Fibroblast of villous mesenchyme (primary cell): ENCODE results near the gene HOXD11. TPM values are rescaled to one million over a fixed set of nuclear protein-coding genes. Genes with fewer than 3 reads are reported as not detected.

Source experiments
- DNase-seq: peaks from one replicate; pipeline ENCODE4 v3.0.0-alpha.2; 2010; ENCODE audit warnings: low read depth
- H3K4me3 ChIP-seq: 2 replicates; pipeline ENCODE4 v1.5.1; 2011; ENCODE audit warnings: low read depth, mild to moderate bottlenecking, low read length
- total RNA-seq: library from RNA; depleted of rRNA; stranded (reverse); fragments of >200 nt; gene quantifications from 2 replicates; pipeline ENCODE4 v1.2.3, GENCODE V29; 2012
- TF ChIP-seq, protein P1 (sequence below): IDR thresholded peaks from 2 replicates; pipeline ENCODE4 v1.5.1; 2012; ENCODE audit warnings: low read depth, mild to moderate bottlenecking, low read length; ENCODE audit not compliant: insufficient read depth

Gene HOXD11
- total RNA-seq, 1 donor: 42.3 TPM

DNA sequence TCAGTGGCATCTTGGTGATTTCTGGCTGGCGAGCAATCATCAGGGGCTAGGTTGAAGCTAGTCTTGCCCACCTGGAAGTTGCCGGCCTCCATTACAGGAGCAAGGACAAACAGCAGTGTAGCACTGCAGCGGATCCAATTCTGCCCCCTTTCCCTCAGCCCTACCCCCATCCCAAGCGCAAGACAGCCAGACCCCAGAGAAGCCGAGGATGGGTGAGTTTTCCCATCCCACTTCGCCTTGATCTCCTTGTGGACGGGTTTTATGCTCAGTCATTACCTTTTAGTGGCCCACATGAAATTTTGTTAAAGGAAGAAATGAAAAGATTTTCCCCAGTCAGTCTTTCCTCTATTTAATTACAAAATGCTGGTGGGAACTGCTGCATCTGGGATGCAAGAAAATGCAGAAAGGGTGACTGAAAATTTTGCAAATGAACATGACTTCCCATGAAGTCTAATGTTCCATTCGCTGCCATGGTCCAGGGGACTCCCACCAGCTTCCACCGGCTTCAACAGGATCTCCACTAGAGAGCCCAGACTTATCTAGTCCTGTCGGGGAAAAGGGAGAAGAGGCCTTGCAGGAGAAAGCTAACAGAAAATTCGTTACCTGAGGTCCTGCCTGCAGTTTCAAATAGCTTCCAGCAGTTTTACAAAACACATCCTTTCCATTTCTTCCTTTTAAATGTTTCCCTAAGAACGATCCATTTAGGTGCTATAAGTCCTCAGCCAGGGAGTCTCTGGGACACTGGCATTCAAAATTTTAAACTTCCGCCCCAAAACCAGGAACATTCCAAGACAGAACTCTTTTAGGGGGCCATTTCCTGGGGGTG lies 13.5 kb downstream of the HOXD11 start:
- TF ChIP-seq, protein P1, sequence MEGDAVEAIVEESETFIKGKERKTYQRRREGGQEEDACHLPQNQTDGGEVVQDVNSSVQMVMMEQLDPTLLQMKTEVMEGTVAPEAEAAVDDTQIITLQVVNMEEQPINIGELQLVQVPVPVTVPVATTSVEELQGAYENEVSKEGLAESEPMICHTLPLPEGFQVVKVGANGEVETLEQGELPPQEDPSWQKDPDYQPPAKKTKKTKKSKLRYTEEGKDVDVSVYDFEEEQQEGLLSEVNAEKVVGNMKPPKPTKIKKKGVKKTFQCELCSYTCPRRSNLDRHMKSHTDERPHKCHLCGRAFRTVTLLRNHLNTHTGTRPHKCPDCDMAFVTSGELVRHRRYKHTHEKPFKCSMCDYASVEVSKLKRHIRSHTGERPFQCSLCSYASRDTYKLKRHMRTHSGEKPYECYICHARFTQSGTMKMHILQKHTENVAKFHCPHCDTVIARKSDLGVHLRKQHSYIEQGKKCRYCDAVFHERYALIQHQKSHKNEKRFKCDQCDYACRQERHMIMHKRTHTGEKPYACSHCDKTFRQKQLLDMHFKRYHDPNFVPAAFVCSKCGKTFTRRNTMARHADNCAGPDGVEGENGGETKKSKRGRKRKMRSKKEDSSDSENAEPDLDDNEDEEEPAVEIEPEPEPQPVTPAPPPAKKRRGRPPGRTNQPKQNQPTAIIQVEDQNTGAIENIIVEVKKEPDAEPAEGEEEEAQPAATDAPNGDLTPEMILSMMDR: peak; percentile 12
- DNase-seq: peak; percentile 57
- H3K4me3 ChIP-seq: peak overlapping the region; percentile 22

DNA sequence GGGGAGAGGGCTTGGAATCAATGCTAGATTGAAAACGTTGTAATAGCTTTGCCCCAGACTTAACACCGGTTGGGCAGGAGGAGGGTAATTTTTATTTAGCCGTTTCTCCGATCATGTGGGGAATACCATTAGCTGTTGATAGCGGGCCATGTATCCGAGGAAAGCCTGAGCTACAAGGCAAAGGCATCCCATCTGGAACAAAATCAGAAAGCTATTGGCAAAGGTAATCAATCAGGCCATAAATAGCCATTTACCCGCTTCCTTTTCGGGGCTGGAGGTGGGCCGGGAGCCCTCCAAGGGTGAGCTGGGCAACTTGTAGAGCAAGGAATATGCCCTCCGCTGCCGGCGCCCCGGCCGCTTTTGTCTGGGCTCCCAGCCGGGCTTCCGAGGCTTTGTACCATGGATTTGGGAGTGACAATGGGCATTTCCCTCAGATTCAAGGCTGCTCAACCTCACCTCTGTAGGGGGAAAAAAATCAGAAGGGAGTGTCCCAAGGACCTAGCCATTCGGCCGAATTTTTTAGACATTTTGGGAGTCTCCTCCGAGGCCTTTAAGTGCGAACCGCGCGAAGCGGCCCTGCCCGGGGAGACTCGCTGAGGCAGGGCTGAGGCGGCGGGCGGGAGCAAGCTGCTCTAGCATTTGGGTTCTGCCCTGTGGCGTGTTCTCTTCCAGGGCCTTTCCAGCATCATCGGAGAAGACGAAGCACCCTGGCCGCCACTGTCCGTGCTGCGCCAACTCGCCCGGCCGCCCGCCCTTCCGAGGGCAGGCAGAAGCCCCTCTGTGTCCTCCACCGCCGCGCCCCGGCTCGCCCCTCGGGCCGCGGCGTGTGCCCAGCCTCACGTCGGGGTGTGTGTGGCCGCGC lies 14.3 kb downstream of the HOXD11 start:
- peak; percentile 37 for DNase-seq
- H3K4me3 ChIP-seq: peak overlapping the region; percentile 24
- TF ChIP-seq, protein P1: no peak

DNA sequence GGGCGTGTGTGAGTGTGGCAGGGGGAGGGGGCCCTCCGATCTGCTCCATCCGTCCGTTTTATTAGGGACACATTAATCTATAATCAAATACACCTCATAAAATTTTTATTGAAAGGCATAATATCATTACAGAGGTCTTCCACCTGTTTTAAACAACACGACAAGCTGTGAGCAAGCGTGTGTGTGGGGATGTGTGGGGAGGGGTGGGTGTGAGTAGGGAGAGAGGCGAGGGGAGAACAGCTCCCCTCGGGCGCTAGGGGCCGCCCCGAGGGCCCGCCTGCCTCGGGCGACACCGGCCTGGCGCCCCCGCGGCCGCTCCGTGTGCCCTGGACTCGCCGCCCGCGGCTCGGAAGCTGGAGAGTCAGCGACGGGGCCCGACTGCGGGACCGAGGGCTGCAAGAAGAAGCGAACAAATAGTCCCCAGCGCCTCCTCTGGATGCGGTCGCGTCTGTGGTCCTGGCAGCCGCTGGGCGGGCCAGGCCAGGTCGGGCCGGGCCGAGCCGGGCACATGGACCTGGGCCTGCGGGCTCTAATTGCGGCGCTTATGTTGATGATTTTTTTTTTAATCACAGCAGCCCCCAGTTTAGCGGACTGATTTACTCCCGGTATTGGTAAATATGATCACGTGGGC lies 15.1 kb downstream of the HOXD11 start:
- DNase-seq: peak; percentile 81
- TF ChIP-seq, protein P1: no peak
- peak overlapping the region; percentile 51 for H3K4me3 ChIP-seq

DNA sequence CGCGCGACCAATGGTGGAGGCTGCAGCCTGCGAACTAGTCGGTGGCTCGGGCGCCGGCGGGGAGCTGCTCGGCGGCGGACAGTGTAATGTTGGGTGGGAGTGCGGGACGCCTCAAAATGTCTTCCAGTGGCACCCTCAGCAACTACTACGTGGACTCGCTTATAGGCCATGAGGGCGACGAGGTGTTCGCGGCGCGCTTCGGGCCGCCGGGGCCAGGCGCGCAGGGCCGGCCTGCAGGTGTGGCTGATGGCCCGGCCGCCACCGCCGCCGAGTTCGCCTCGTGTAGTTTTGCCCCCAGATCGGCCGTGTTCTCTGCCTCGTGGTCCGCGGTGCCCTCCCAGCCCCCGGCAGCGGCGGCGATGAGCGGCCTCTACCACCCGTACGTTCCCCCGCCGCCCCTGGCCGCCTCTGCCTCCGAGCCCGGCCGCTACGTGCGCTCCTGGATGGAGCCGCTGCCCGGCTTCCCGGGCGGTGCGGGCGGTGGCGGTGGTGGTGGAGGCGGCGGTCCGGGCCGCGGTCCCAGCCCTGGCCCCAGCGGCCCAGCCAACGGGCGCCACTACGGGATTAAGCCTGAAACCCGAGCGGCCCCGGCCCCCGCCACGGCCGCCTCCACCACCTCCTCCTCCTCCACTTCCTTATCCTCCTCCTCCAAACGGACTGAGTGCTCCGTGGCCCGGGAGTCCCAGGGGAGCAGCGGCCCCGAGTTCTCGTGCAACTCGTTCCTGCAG lies 15.8 kb downstream of the HOXD11 start, which contains the start of gene HOXD9:
Gene HOXD9, plus strand, starts transcription at position 37 of the 728 bp plus-strand sequence. Its CDS starts 50 bp downstream, at position 87.
- no peak for DNase-seq
- TF ChIP-seq, protein P1: no peak

DNA sequence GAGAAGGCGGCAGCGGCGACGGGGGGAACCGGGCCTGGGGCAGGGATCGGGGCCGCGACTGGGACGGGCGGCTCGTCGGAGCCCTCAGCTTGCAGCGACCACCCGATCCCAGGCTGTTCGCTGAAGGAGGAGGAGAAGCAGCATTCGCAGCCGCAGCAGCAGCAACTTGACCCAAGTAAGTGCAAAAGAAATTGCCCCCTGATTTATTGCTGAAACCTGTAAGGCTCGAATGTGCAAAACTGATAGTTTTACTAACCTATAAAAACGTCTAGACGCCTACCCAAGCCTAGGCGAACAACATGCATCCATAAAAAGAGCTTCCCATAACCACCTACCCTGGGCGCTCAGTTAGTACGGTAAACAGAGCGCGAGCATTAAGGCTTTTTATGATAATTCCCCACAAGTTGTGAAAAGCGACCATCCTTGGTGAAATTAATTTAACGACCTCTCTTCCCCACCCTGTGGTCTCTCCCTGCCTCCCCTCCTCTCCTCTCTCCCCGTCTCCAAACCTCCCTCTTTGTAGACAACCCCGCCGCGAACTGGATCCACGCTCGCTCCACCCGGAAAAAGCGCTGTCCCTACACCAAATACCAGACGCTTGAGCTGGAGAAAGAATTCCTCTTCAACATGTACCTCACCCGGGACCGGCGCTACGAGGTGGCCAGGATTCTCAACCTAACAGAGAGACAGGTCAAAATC lies 16.5 kb downstream of the HOXD11 start:
- peak overlapping the region; percentile 51 for H3K4me3 ChIP-seq
- TF ChIP-seq, protein P1: no peak
- peak; percentile 44 for DNase-seq

More for the DNA sequence above, 15.8 kb downstream of the HOXD11 start, which contains the start of gene HOXD9:
- peak within 1 kb of the TSS; percentile 51 for H3K4me3 ChIP-seq
